ENCODE data around the gene PPP2R2B. TPM values are rescaled to one million over a fixed set of nuclear protein-coding genes. Genes with fewer than 3 reads are reported as not detected.

Gene PPP2R2B
- polyA plus RNA-seq, 2 of the 4 experiments (the other 2 are of a cell fraction): not detected

- no peaks in the 10 kb centered on the region for H3K9me3 ChIP-seq
- POLR2A ChIA-PET: no interaction called here
- H3K4me3 ChIP-seq: no peak overlapping the region
- WGBS (ENCODE audit: missing lambda C conversion rate): 4% methylated on average over 2 of the region's 2 CpGs
- no peak overlapping the region for H3K4me2 ChIP-seq
- DNase-seq (ENCODE audit: low read depth in 1 of 2, low spot score in 1 of 2) (no peak), FAIRE-seq (no peak), ATAC-seq (no peak)
- TF ChIP-seq MAFK (IDR thresholded peaks at IDR 0.05; ENCODE audit: partially characterized antibody): no peak
- no peak for TF ChIP-seq JUN (IDR thresholded peaks at IDR 0.05)
- no peak for TF ChIP-seq POLR2A (IDR thresholded peaks at IDR 0.05; ENCODE audit: low read length)
- TF ChIP-seq ELK1 (IDR thresholded peaks at IDR 0.05; ENCODE audit: low read depth, low read length): no peak
- no peak for TF ChIP-seq CHD4 (IDR thresholded peaks at IDR 0.05; ENCODE audit: borderline replicate concordance)
- no peak for TF ChIP-seq JUNB (IDR thresholded peaks at IDR 0.05)
- no peak for TF ChIP-seq NR3C1 (IDR thresholded peaks at IDR 0.05)
- no peak for TF ChIP-seq RAD21 (conservative IDR thresholded peaks at IDR 0.05 in 1 of 2, IDR thresholded peaks at IDR 0.05 in 1 of 2)
- TF ChIP-seq TP53 (CRISPR knock-in tag; IDR thresholded peaks at IDR 0.05): no peak
- no peak for TF ChIP-seq RARB (CRISPR knock-in tag; IDR thresholded peaks at IDR 0.05)
- no peaks in the 10 kb centered on the region for H3K4me1 ChIP-seq
- CTCF ChIA-PET: no interaction called here
- H3K27ac ChIP-seq: no peak overlapping the region
Measured at GRCh38 chr5:146788898-146789297, 89.7 kb downstream of the PPP2R2B start.

- H3K4me3 ChIP-seq: no peak overlapping the region
- CTCF ChIA-PET: no interaction called here
- FAIRE-seq (no peak), ATAC-seq (no peak), DNase-seq (ENCODE audit: low read depth in 1 of 2, low spot score in 1 of 2) (no peak)
- 0% methylated on average over 3 of the region's 3 CpGs for WGBS (ENCODE audit: missing lambda C conversion rate)
- no peak overlapping the region for H3K27ac ChIP-seq
- POLR2A ChIA-PET: no interaction called here
- H3K4me1 ChIP-seq: no peaks in the 10 kb centered on the region
- H3K9me3 ChIP-seq: no peaks in the 10 kb centered on the region
- TF ChIP-seq JUNB (IDR thresholded peaks at IDR 0.05) (no peak), HMGXB4 (CRISPR knock-in tag; IDR thresholded peaks at IDR 0.05; ENCODE audit: borderline replicate concordance) (no peak), CHD2 (IDR thresholded peaks at IDR 0.05; ENCODE audit: low read length, partially characterized antibody) (no peak), RCOR1 (IDR thresholded peaks at IDR 0.05; ENCODE audit: low read depth, low read length) (no peak), SREBF2 (IDR thresholded peaks at IDR 0.05) (no peak), HOXB5 (CRISPR knock-in tag; IDR thresholded peaks at IDR 0.05) (no peak), CTCF (IDR thresholded peaks at IDR 0.05) (no peak), MAZ (IDR thresholded peaks at IDR 0.05; ENCODE audit: borderline replicate concordance, low read depth, low read length) (no peak), FOSB (CRISPR knock-in tag; IDR thresholded peaks at IDR 0.05) (no peak)
- no peak overlapping the region for H3K4me2 ChIP-seq
Measured at GRCh38 chr5:146785065-146785464, 93.5 kb downstream of the PPP2R2B start.

- H3K27ac ChIP-seq: no peak overlapping the region
- no peak overlapping the region for H3K4me3 ChIP-seq
- FAIRE-seq (no peak), ATAC-seq (no peak), DNase-seq (ENCODE audit: low read depth in 1 of 2, low spot score in 1 of 2) (no peak)
- POLR2A ChIA-PET: no interaction called here
- H3K4me2 ChIP-seq: no peak overlapping the region
- H3K4me1 ChIP-seq: no peaks in the 10 kb centered on the region
- WGBS (ENCODE audit: missing lambda C conversion rate): 5% methylated on average over 2 of the region's 2 CpGs
- H3K9me3 ChIP-seq: no peaks in the 10 kb centered on the region
- CTCF ChIA-PET: interaction anchor here (0.6 kb wide), 1 partner anchor 910 kb away, joined by 3 read pairs; no protein-coding TSS in a partner anchor
- TF ChIP-seq BHLHE40 (IDR thresholded peaks at IDR 0.05; ENCODE audit: low read depth, low read length) (no peak), RAD21 (conservative IDR thresholded peaks at IDR 0.05 in 1 of 2, IDR thresholded peaks at IDR 0.05 in 1 of 2) (no peak), FOXS1 (CRISPR knock-in tag; IDR thresholded peaks at IDR 0.05) (no peak), EHMT2 (IDR thresholded peaks at IDR 0.05; ENCODE audit: low read depth) (no peak), USF2 (IDR thresholded peaks at IDR 0.05) (no peak), PHF8 (IDR thresholded peaks at IDR 0.05; ENCODE audit: borderline replicate concordance, low read depth) (no peak), PBX3 (IDR thresholded peaks at IDR 0.05) (no peak), MAZ (IDR thresholded peaks at IDR 0.05; ENCODE audit: borderline replicate concordance, low read depth, low read length) (no peak), ELK1 (IDR thresholded peaks at IDR 0.05; ENCODE audit: low read depth, low read length) (no peak), TP53 (CRISPR knock-in tag; IDR thresholded peaks at IDR 0.05) (no peak)
Measured at GRCh38 chr5:146781157-146781556, 97.4 kb downstream of the PPP2R2B start.
